Neural progenitor cell (in vitro differentiated cells): ENCODE results near the gene KCNJ15. TPM values are rescaled to one million over a fixed set of nuclear protein-coding genes. Genes with fewer than 3 reads are reported as not detected.
"Not testable (repeated sequence)": the region's sequence is repeated elsewhere in the genome, so short reads cannot be mapped to it uniquely, and the experiment has no call there.

Source experiments
- DNase-seq: peaks from one replicate; pipeline ENCODE4 v3.0.0-alpha.2; 2016; ENCODE audit warnings: low spot score
- H2AFZ ChIP-seq: fragments of 200-600 bp; sonication (generic); replicated peaks from 2 replicates; pipeline ENCODE4 v1.6.1; 2016; ENCODE audit warnings: antibody characterized with exemption
- H3F3A ChIP-seq: fragments of 200-600 bp; sonication (generic); 2 replicates; pipeline ENCODE4 v1.6.1; 2016; ENCODE audit warnings: antibody characterized with exemption, low read depth
- H3K27ac ChIP-seq: fragments of 200-600 bp; sonication (generic); 2 replicates; pipeline ENCODE4 v1.5.1; 2016; ENCODE audit warnings: mild to moderate bottlenecking
- H3K27me3 ChIP-seq: fragments of 200-600 bp; sonication (generic); 2 replicates; pipeline ENCODE4 v1.6.1; 2016; ENCODE audit warnings: mild to moderate bottlenecking, moderate library complexity
- H3K36me3 ChIP-seq: fragments of 200-600 bp; sonication (generic); 2 replicates; pipeline ENCODE4 v1.5.1; 2016
- H3K4me1 ChIP-seq: fragments of 200-600 bp; sonication (generic); 2 replicates; pipeline ENCODE4 v1.6.1; 2016; ENCODE audit warnings: mixed run types
- H3K4me2 ChIP-seq: fragments of 200-600 bp; sonication (generic); 2 replicates; pipeline ENCODE4 v1.6.1; 2016
- H3K4me3 ChIP-seq: fragments of 200-600 bp; sonication (generic); 2 replicates; pipeline ENCODE4 v1.5.1; 2016
- H3K79me2 ChIP-seq: fragments of 200-600 bp; sonication (generic); 2 replicates; pipeline ENCODE4 v1.6.1; 2016; ENCODE audit warnings: low read depth
- H3K9ac ChIP-seq: fragments of 200-600 bp; sonication (generic); 2 replicates; pipeline ENCODE4 v1.6.1; 2016
- H3K9me3 ChIP-seq: fragments of 200-600 bp; sonication (generic); 2 replicates; pipeline ENCODE4 v1.5.1; 2016; ENCODE audit warnings: low read depth
- H4K20me1 ChIP-seq: fragments of 200-600 bp; sonication (generic); 2 replicates; pipeline ENCODE4 v1.6.1; 2016; ENCODE audit warnings: low read depth
- H3K27ac Mint-ChIP-seq: 3 replicates; pipeline ENCODE4 v1.8.0; 2021; ENCODE audit warnings: mixed read lengths
- H3K27me3 Mint-ChIP-seq: 2 replicates; pipeline ENCODE4 v1.8.0; 2022; ENCODE audit warnings: low read depth, mild to moderate bottlenecking, inconsistent platforms, moderate library complexity, mixed read lengths; ENCODE audit not compliant: insufficient read depth
- H3K36me3 Mint-ChIP-seq: 3 replicates; pipeline ENCODE4 v1.8.0; 2021; ENCODE audit warnings: mixed read lengths
- H3K4me1 Mint-ChIP-seq: 3 replicates; pipeline ENCODE4 v1.8.0; 2021; ENCODE audit warnings: mixed read lengths
- H3K4me3 Mint-ChIP-seq: 3 replicates; pipeline ENCODE4 v1.8.0; 2021; ENCODE audit warnings: mild to moderate bottlenecking, moderate library complexity, mixed read lengths
- H3K9me3 Mint-ChIP-seq: 3 replicates; pipeline ENCODE4 v1.8.0; 2020; ENCODE audit warnings: mixed read lengths
- EZH2 ChIP-seq: fragments of 200-600 bp; sonication (generic); IDR thresholded peaks from 2 replicates; pipeline ENCODE4 v1.6.1; 2017; ENCODE audit warnings: antibody characterized with exemption, mild to moderate bottlenecking, moderate library complexity
- EZH2phosphoT487 ChIP-seq: fragments of 200-600 bp; sonication (generic); IDR thresholded peaks from 2 replicates; pipeline ENCODE4 v1.6.1; 2017; ENCODE audit warnings: antibody characterized with exemption
- total RNA-seq: library from RNA; depleted of rRNA; stranded (reverse); fragments of >200 nt; gene quantifications from 2 replicates; pipeline ENCODE4 v1.2.3, GENCODE V29; 2015; ENCODE audit warnings: low replicate concordance
- TF ChIP-seq, protein P1 (sequence below): fragments of 200-600 bp; sonication (generic); IDR thresholded peaks from 2 replicates; pipeline ENCODE4 v1.5.1; 2017; ENCODE audit warnings: antibody characterized with exemption, mild to moderate bottlenecking

Gene KCNJ15
- total RNA-seq, 1 donor from 2014 or later = not detected

DNA sequence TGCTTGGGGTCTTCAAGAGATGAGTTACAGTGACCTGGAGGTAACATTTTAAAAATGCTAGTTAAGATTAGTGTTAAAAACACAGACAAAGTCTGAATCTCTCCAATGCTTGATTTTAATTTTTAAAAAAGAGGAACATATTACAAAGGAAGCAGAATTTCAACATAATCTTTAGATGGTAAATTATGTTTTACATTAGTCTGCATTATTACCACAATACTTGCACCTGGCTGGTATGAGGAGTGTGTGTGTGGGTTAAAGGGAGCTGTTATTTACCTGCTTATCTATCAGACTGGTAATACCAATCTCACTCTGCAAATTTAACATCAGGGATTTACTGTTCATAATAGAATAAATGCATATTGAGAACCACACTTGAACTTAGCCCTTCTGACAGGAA, 10.3 kb upstream of the KCNJ15 start:
- Histone ChIP-seq H3K4me1 (no peaks in the 10 kb centered on the region), H3K27ac (no peak overlapping the region), H3K36me3 (no peaks in the 10 kb centered on the region), H3K9ac (no peak overlapping the region), H3K27me3 (no peaks in the 10 kb centered on the region), H2AFZ (no peak overlapping the region), H3K4me3 (no peak overlapping the region), H3F3A (no peaks in the 10 kb centered on the region), H3K4me2 (no peak overlapping the region), H3K9me3 (no peaks in the 10 kb centered on the region), H4K20me1 (no peaks in the 10 kb centered on the region), H3K79me2 (no peaks in the 10 kb centered on the region)
- Mint-ChIP-seq H3K27me3 (no peaks in the 10 kb centered on the region), H3K4me3 (no peak overlapping the region), H3K27ac (no peak overlapping the region), H3K36me3 (no peaks in the 10 kb centered on the region), H3K4me1 (no peaks in the 10 kb centered on the region), H3K9me3 (no peaks in the 10 kb centered on the region)
- TF ChIP-seq, protein P1, sequence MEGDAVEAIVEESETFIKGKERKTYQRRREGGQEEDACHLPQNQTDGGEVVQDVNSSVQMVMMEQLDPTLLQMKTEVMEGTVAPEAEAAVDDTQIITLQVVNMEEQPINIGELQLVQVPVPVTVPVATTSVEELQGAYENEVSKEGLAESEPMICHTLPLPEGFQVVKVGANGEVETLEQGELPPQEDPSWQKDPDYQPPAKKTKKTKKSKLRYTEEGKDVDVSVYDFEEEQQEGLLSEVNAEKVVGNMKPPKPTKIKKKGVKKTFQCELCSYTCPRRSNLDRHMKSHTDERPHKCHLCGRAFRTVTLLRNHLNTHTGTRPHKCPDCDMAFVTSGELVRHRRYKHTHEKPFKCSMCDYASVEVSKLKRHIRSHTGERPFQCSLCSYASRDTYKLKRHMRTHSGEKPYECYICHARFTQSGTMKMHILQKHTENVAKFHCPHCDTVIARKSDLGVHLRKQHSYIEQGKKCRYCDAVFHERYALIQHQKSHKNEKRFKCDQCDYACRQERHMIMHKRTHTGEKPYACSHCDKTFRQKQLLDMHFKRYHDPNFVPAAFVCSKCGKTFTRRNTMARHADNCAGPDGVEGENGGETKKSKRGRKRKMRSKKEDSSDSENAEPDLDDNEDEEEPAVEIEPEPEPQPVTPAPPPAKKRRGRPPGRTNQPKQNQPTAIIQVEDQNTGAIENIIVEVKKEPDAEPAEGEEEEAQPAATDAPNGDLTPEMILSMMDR = no peak
- no peak for TF ChIP-seq EZH2phosphoT487
- TF ChIP-seq EZH2 = no peak
- DNase-seq = no peak

DNA sequence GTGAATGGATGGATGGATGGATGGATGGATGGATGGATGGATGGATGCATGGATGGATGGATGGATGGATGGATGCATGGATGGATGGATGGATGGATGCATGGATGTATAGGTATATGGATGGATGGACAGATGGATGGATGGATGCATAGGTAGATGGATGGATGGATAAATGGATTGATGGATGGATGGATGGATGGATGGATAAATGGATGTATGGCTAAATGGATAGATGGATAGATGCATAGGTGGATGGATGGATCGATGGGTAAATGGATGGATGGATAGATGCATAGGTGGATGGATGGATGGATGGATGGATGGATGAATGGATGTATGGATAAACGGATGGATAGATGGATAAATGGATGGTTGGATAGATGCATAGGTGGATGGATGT, 9.7 kb upstream of the KCNJ15 start:
- H3K27me3 Mint-ChIP-seq, H3K79me2 ChIP-seq, H3K27ac ChIP-seq, H3K36me3 Mint-ChIP-seq, H3K9me3 Mint-ChIP-seq, H3F3A ChIP-seq, H3K27ac Mint-ChIP-seq, H3K4me1 ChIP-seq, H2AFZ ChIP-seq, H4K20me1 ChIP-seq, H3K36me3 ChIP-seq, DNase-seq, H3K9me3 ChIP-seq, H3K9ac ChIP-seq, H3K4me3 ChIP-seq, H3K4me3 Mint-ChIP-seq, H3K4me2 ChIP-seq, H3K4me1 Mint-ChIP-seq, H3K27me3 ChIP-seq: not testable (repeated sequence)

DNA sequence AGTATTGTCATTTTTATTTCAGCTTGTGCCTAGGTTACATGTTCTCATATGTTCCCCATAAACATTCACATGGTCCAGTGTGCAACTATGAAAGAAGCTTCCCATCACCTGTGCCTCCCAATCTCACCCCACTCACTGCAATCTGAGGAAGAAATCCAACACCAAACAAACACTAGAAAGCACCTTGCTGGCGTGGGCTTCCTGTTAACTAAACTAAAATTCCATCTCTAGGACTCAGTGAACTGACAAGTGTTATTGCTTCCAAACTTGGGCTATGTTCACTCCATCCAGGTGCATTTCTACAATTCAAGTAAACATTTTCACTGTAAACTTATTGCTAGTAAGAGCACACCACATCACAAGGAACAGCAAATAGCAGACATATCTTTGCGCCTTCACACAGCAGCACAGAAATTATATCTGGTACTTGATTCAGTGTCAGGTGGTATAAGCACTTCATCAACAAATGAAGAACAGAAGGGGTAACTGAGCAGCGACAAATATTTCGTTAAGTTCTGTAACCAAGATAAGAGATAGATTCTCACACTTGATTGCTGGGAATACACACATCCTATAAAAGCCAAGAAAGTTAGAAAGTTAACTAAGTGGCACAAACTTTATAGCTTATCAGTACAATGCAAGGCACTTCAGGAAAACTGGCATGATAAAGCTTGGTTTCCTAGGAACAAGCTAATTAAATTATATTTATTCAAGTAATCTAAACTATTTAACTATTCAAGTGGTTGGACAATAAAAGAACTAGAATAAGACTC, 8.9 kb upstream of the KCNJ15 start:
- H3K4me1 Mint-ChIP-seq = no peaks in the 10 kb centered on the region
- H3K36me3 Mint-ChIP-seq = no peaks in the 10 kb centered on the region
- H3K4me3 Mint-ChIP-seq = no peak overlapping the region
- Histone ChIP-seq H3K9ac (no peak overlapping the region), H2AFZ (no peak overlapping the region), H3K4me3 (no peak overlapping the region), H3K27ac (no peak overlapping the region), H3F3A (no peaks in the 10 kb centered on the region), H3K27me3 (no peaks in the 10 kb centered on the region), H3K36me3 (no peaks in the 10 kb centered on the region), H3K4me2 (no peak overlapping the region), H3K9me3 (no peaks in the 10 kb centered on the region), H4K20me1 (no peaks in the 10 kb centered on the region), H3K79me2 (no peaks in the 10 kb centered on the region), H3K4me1 (no peaks in the 10 kb centered on the region)
- TF ChIP-seq EZH2phosphoT487 = no peak
- no peak for TF ChIP-seq EZH2
- TF ChIP-seq, protein P1 = no peak
- no peaks in the 10 kb centered on the region for H3K9me3 Mint-ChIP-seq
- no peak for DNase-seq
- no peak overlapping the region for H3K27ac Mint-ChIP-seq
- H3K27me3 Mint-ChIP-seq = peaks cover 2% of the 10 kb centered on the region

DNA sequence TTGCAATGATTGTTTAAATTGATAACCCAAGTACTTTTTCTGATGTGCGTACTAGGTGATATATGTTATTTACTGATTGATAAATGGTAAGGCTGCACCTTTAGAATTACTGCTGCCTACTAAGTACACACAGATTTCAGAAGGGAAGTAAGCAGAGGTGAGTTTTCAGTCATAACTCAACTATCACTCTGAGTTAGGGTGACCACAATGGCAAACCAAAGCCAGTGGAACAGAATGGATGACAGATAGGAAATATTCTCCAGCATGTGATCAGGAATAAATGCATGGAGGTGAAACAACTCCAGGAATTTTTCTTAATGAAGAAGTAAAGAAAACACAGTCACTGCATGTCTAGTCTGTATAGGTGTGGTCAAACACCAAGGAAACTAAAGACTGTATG, 7.5 kb upstream of the KCNJ15 start:
- H3K27me3 Mint-ChIP-seq = peaks cover 2% of the 10 kb centered on the region
- H3F3A ChIP-seq = no peaks in the 10 kb centered on the region
- no peaks in the 10 kb centered on the region for H3K9me3 ChIP-seq
- no peak overlapping the region for H3K4me3 ChIP-seq
- TF ChIP-seq, protein P1 = no peak
- no peak for TF ChIP-seq EZH2
- H3K27me3 ChIP-seq = no peaks in the 10 kb centered on the region
- no peak overlapping the region for H3K27ac Mint-ChIP-seq
- no peak overlapping the region for H3K4me2 ChIP-seq
- H3K36me3 ChIP-seq = no peaks in the 10 kb centered on the region
- H3K9me3 Mint-ChIP-seq = no peaks in the 10 kb centered on the region
- no peaks in the 10 kb centered on the region for H3K4me1 Mint-ChIP-seq
- no peaks in the 10 kb centered on the region for H4K20me1 ChIP-seq
- no peak overlapping the region for H2AFZ ChIP-seq
- H3K9ac ChIP-seq = no peak overlapping the region
- H3K4me1 ChIP-seq = no peaks in the 10 kb centered on the region
- H3K79me2 ChIP-seq = no peaks in the 10 kb centered on the region
- no peak for DNase-seq
- no peak overlapping the region for H3K27ac ChIP-seq
- H3K36me3 Mint-ChIP-seq = no peaks in the 10 kb centered on the region
- H3K4me3 Mint-ChIP-seq = no peak overlapping the region
